Activated T-cell treated with anti-CD3 and anti-CD28 coated beads, Interleukin-2, amount 50 U/mL, for 72 hours (primary cell): ENCODE results near the gene NEK1. TPM values are rescaled to one million over a fixed set of nuclear protein-coding genes. Genes with fewer than 3 reads are reported as not detected.
"Not testable (repeated sequence)": the region's sequence is repeated elsewhere in the genome, so short reads cannot be mapped to it uniquely, and the experiment has no call there.

ENCODE experiments used
- ATAC-seq, 2 donors: fragments of 150-1000 bp; cut with Tn5 transposase; replicated peaks in 1 of 2; 2 replicates each; pipeline ENCODE4 v1.10.0; 2021; ENCODE audit warnings: moderate library complexity in 2 of 2, mild to moderate bottlenecking in 1 of 2
- DNase-seq, 2 donors: peaks; one replicate each; pipeline ENCODE4 v3.0.0; 2021 to 2022; ENCODE audit warnings: mixed read lengths in 1 of 2
- H3K27ac Mint-ChIP-seq: one replicate; pipeline ENCODE4 v1.8.0; 2022; ENCODE audit warnings: mild to moderate bottlenecking, moderate library complexity, mixed read lengths
- H3K27me3 Mint-ChIP-seq: one replicate; pipeline ENCODE4 v1.8.0; 2022; ENCODE audit warnings: low read depth, mixed read lengths
- H3K36me3 Mint-ChIP-seq, 2 donors: one replicate each; pipeline ENCODE4 v1.8.0; 2022; ENCODE audit warnings: mixed read lengths in 2 of 2, mild to moderate bottlenecking in 1 of 2; ENCODE audit not compliant: insufficient read depth in 2 of 2
- H3K4me1 Mint-ChIP-seq: one replicate; pipeline ENCODE4 v1.8.0; 2022; ENCODE audit warnings: low read depth, mixed read lengths
- H3K4me3 Mint-ChIP-seq, 2 donors: one replicate each; pipeline ENCODE4 v1.8.0; 2022; ENCODE audit warnings: mild to moderate bottlenecking in 2 of 2, mixed read lengths in 2 of 2, moderate library complexity in 2 of 2
- H3K9me3 Mint-ChIP-seq, 2 donors: one replicate each; pipeline ENCODE4 v1.8.0; 2022; ENCODE audit warnings: mixed read lengths in 2 of 2
- total RNA-seq, 2 donors: library from RNA; stranded (reverse); gene quantifications; one replicate each; pipeline ENCODE4 v1.2.3, GENCODE V29; 2022

The NEK1 gene
- total RNA-seq, 2 donors from 2014 or later: 15.1 to 15.7 TPM

DNA sequence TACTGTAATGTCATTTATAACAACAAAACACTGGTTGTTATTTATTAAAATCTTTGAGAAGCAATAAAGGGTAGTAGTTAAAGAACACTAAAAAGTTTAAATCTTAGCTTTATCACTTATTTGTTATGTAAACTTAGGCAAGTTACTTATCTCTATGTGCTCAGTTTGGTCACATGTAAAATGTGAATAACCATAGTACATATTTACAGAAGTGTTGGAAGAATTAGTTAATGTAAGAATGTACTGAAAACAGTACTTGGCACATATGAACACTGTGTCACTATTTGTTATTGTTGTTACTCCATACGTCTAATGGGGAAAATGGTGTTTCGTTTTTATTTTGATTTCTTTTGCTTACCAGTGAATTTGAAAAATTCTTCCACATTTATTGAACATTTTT, 9.1 kb downstream of the NEK1 start:
- ATAC-seq (no peak), DNase-seq (no peak)
- H3K4me3 Mint-ChIP-seq: no peak overlapping the region
- H3K9me3 Mint-ChIP-seq: no peaks in the 10 kb centered on the region
- H3K27ac Mint-ChIP-seq: no peak overlapping the region
- H3K36me3 Mint-ChIP-seq: peaks cover 0 to 8% of the 10 kb centered on the region in 2 donors
- H3K27me3 Mint-ChIP-seq: no peaks in the 10 kb centered on the region
- H3K4me1 Mint-ChIP-seq: peaks cover 58% of the 10 kb centered on the region

DNA sequence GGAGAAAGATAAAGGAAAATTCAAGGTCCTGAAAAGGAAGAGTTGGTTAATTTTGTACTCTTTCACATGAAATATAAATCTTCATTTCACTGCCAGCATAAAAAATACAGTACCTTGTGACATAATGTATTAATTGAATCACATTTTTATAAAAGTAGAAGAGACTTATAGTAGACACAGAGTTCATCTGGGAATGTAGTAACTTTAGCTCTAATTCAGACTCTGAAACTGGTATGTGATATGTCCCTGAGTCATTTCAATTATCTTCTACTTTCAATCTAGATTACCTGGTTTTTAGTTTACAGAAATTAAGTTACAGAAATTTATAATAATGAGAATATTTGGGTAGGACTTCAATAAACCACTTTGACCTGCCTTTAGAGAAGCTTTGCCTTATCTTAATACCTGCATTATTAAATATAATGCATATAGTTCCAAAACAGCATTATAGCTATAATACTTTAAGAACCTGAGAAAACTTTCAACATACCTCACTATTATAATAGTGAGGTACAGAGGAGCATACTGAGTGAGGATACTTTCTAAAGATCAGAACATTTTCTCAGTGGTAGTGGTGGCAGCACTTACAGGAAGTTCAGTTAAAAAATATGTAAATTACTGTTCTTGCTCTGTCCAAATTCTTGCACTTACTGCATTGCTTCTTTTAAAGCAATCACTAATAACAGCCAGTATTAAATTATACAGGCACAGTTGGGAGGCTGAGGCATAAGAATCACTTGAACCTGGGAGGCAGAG, 11.2 kb downstream of the NEK1 start:
- H3K27ac Mint-ChIP-seq: no peak overlapping the region
- peaks cover 40% of the 10 kb centered on the region for H3K4me1 Mint-ChIP-seq
- H3K36me3 Mint-ChIP-seq: peaks cover 0 to 5% of the 10 kb centered on the region in 2 donors
- ATAC-seq (no peak), DNase-seq (no peak)
- H3K4me3 Mint-ChIP-seq: no peak overlapping the region
- no peaks in the 10 kb centered on the region for H3K9me3 Mint-ChIP-seq
- H3K27me3 Mint-ChIP-seq: no peaks in the 10 kb centered on the region

DNA sequence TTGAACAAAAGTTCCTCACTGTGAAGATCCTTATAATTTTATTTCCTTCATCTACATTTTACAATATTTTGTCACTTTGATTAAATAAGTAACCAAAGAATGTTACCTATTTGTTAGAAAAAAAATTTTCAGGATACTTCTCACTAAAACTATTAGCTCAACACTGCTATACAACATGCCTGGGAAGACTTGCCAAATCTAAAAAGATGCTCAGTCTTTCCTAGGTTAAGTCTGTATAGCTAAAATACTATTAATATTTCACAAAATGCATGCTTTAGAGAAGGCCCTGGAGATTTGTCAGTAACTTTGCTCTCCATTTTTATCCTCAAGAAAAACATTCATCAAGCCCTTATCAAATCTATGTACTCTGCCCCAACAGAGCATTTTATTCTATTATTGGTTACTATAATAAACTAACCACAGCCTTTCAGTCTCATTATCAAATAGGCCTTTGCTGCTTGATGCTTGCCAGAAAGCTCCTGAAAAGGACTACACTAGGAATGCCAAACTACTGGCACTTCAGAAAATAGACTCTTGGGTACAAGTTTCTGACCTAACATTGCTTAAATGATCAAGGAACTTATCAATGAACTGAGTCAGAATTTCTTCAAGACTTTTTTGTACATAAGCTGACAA, 17.7 kb downstream of the NEK1 start:
- ATAC-seq: no peak
- DNase-seq: no peak
- no peak overlapping the region for H3K4me3 Mint-ChIP-seq
- H3K27ac Mint-ChIP-seq: no peak overlapping the region
- H3K4me1 Mint-ChIP-seq: no peaks in the 10 kb centered on the region
- no peaks in the 10 kb centered on the region for H3K9me3 Mint-ChIP-seq
- H3K27me3 Mint-ChIP-seq: no peaks in the 10 kb centered on the region
- H3K36me3 Mint-ChIP-seq: peaks cover 2 to 5% of the 10 kb centered on the region in 2 donors

DNA sequence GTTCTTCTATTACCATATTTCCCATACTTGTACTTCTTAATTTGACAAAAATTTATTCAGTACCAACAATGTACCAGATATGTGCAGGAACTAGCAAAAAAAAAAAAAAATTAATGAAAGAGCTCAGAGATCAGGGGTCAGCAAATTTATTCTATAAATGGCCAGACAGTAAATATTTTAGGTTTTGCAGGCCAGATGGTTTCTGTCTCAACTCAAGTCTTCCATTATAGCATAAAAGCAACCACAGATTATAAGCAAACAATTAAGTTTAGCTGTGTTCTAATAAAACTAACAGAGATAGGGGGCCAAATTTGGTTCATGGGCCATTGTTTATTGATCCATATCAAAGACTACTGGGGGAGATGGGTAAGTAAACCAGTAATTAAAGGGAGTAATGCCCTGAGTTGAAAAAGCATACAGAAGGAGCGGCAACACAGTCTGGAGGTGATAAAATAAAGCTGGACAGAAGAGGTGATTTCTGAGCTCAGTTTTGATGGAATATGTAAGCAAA, 19.3 kb downstream of the NEK1 start:
- Mint-ChIP-seq H3K27me3 (no peaks in the 10 kb centered on the region), H3K9me3 (no peaks in the 10 kb centered on the region), H3K4me1 (no peaks in the 10 kb centered on the region), H3K27ac (no peak overlapping the region), H3K36me3 (peaks cover 2 to 7% of the 10 kb centered on the region in 2 donors), H3K4me3 (no peak overlapping the region)
- DNase-seq (no peak), ATAC-seq (no peak)

DNA sequence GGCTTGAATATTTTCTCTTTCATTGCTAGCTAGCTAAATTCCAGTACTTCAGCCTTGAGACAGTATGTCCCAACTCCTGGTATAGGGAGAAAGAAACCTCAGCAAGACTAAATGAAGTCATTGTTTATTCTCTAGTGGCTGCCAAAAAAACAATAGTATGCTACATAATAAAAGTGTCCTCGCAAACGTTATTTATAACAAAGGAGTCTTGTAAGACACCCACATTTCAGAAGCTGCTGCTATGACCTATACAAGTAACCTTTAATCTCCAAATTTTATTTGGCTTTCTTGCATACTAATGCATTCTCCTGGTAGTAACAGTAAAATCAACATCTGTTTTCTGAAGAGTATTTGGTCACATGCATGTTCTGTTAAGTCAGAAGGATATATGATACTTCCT, 28.8 kb downstream of the NEK1 start:
- no peak overlapping the region for H3K4me3 Mint-ChIP-seq

DNA sequence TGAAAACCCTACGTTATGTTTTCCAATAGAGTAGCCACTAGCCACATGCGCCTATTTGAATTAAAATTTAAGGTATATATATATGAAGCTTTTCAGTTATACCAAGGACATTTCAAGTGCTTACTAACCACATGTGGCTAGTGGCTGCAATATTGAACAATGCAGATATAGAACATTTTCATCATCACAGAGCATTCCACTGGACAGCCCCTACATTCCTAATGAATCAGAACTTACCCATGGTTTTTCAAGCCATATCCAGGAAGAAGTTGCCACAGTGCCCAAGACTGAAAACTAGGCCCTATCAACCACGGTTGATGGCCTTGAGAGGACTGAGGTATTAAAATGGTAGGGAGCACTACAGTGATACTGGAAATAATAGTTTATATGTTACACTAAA, 29.7 kb downstream of the NEK1 start:
- H3K27me3 Mint-ChIP-seq: no peaks in the 10 kb centered on the region
- peaks cover 0 to 2% of the 10 kb centered on the region in 2 donors for H3K36me3 Mint-ChIP-seq
- H3K27ac Mint-ChIP-seq: no peak overlapping the region
- H3K9me3 Mint-ChIP-seq: no peaks in the 10 kb centered on the region
- H3K4me1 Mint-ChIP-seq: peaks cover 5% of the 10 kb centered on the region
- ATAC-seq: no peak
- H3K4me3 Mint-ChIP-seq: no peak overlapping the region
- DNase-seq: no peak

More for the DNA sequence above, 28.8 kb downstream of the NEK1 start:
- Mint-ChIP-seq H3K36me3 (peaks cover 0 to 2% of the 10 kb centered on the region in 2 donors), H3K27me3 (no peaks in the 10 kb centered on the region), H3K27ac (no peak overlapping the region), H3K9me3 (no peaks in the 10 kb centered on the region), H3K4me1 (peaks cover 5% of the 10 kb centered on the region)
- ATAC-seq (no peak), DNase-seq (no peak)

DNA sequence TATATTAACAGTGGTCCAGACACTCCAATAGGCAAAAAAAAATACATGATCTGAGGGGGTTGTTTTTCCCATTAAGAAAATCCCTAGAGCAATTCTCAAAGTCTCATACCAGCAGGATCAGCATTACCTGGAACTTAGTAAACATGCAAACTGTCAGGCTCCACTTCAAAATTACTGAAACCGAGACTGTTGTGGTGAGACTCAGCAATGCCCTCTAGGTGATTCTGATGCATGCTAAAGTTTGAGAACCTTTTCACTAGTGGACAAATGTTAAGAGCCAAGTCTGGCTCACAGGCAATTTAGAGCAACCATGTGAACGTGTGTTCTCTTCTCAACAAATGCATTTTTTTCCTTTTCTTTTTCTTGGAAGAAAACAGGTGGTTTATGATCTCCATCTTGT, 30.2 kb downstream of the NEK1 start:
- no peak overlapping the region for H3K4me3 Mint-ChIP-seq
- H3K4me1 Mint-ChIP-seq: peaks cover 5% of the 10 kb centered on the region
- H3K27ac Mint-ChIP-seq: no peak overlapping the region
- H3K27me3 Mint-ChIP-seq: no peaks in the 10 kb centered on the region
- H3K9me3 Mint-ChIP-seq: no peaks in the 10 kb centered on the region
- H3K36me3 Mint-ChIP-seq: peaks cover 0 to 2% of the 10 kb centered on the region in 2 donors
- no peak for DNase-seq
- no peak for ATAC-seq

DNA sequence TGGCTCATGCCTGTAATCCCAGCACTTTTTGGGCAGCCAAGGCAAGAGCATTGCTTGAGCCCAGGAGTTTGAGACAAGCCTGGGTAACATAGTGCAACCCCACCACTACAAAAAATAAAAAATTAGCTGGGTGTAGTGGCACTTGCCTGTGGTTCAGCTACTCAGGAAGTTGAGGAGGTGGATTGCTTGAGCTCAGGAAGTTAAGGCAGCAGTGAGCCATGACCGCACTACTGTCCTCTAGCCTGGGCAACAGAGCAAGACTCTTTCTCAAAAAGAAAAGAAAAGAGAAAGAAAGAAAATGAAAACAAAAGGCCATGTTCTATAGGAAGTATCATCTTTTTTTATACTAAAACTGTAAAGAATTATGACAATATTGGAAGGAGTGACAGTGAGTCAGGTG, 38.5 kb downstream of the NEK1 start:
- Mint-ChIP-seq H3K4me1 (no peaks in the 10 kb centered on the region), H3K4me3 (no peak overlapping the region), H3K27ac (peak overlapping the region; percentile 28), H3K36me3 (peaks cover 0 to 2% of the 10 kb centered on the region in 2 donors), H3K9me3 (no peaks in the 10 kb centered on the region), H3K27me3 (no peaks in the 10 kb centered on the region)
- ATAC-seq (no peak), DNase-seq (no peak)

DNA sequence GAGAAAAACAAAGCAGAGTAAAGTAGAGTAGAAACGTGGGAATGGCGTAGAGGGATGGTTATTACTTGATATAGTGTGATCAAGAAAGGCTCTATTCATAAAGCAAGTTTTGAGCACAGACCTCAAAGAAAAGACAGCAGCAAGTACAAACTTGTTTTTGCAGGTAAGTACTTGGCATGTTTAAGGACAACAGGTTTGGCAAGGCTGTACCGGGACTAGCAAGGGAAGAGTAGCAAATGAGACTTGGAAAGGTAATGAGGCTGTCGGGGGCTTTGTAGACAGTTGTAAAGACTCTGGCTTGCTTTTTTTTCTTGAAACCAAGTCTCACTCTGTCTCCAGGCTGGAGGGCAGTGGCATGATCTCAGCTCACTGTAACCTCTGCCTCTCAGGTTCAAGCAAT, 40.9 kb downstream of the NEK1 start:
- H3K4me3 Mint-ChIP-seq: no peak overlapping the region
- no peak overlapping the region for H3K27ac Mint-ChIP-seq
- H3K4me1 Mint-ChIP-seq: peaks cover 3% of the 10 kb centered on the region
- H3K36me3 Mint-ChIP-seq: peaks cover 0 to 4% of the 10 kb centered on the region in 2 donors
- no peaks in the 10 kb centered on the region for H3K27me3 Mint-ChIP-seq
- ATAC-seq (no peak), DNase-seq (no peak)
- no peaks in the 10 kb centered on the region for H3K9me3 Mint-ChIP-seq

DNA sequence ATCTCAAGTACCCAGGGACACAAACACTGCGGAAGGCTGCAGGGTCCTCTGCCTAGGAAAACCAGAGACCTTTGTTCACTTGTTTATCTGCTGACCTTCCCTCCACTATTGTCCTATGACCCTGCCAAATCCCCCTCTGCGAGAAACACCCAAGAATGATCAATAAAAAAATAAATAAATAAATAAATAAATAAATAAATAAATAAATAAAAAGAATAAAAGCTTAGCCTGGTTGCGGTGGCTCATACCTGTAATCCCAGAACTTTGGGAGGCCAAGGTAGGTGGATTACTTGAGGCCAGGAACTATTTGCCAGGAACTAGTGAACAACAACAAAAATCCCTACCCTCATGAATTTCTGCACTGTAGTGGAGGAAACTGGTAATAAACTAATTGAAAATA, 41.4 kb downstream of the NEK1 start:
- H3K4me3 Mint-ChIP-seq, H3K4me1 Mint-ChIP-seq, H3K36me3 Mint-ChIP-seq, H3K27ac Mint-ChIP-seq, H3K27me3 Mint-ChIP-seq, DNase-seq, ATAC-seq, H3K9me3 Mint-ChIP-seq: not testable (repeated sequence)

DNA sequence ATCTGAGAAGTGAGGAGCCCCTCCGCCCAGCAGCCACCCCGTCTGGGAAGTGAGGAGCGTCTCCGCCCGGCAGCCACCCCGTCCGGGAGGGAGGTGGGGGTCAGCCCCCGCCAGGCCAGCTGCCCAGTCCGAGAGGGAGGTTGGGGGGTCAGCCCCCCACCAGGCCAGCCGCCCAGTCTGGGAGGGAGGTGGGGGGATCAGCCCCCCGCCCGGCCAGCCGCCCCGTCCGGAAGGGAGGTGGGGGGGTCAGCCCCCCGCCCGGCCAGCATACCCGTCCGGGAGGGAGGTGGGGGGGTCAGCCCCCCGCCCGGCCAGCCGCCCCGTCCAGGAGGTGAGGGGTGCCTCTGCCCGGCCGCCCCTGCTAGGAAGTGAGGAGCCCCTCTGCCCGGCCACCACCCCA, 42.1 kb downstream of the NEK1 start:
- H3K4me3 Mint-ChIP-seq, H3K9me3 Mint-ChIP-seq, H3K4me1 Mint-ChIP-seq, H3K36me3 Mint-ChIP-seq, H3K27me3 Mint-ChIP-seq, DNase-seq, H3K27ac Mint-ChIP-seq, ATAC-seq: not testable (repeated sequence)

DNA sequence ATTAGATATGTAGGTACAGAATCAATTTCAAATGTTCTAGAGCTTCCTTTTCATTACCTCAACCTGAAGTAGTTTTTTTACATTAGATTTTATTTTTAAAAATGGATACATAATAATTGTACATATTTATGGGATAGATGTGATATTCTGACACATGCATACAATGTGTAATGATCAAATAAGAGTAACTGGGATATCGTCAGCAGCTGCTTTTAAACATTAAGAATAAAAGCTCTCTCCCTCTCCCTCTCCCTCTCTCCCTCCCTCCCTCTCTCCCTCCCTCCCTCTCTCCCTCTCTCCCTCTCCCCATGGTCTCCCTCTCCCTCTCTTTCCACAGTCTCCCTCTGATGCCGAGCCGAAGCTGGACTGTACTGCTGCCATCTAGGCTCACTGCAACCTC, 43.2 kb downstream of the NEK1 start:
- H3K9me3 Mint-ChIP-seq, H3K36me3 Mint-ChIP-seq, ATAC-seq, H3K4me1 Mint-ChIP-seq, H3K27ac Mint-ChIP-seq, H3K27me3 Mint-ChIP-seq, H3K4me3 Mint-ChIP-seq, DNase-seq: not testable (repeated sequence)

DNA sequence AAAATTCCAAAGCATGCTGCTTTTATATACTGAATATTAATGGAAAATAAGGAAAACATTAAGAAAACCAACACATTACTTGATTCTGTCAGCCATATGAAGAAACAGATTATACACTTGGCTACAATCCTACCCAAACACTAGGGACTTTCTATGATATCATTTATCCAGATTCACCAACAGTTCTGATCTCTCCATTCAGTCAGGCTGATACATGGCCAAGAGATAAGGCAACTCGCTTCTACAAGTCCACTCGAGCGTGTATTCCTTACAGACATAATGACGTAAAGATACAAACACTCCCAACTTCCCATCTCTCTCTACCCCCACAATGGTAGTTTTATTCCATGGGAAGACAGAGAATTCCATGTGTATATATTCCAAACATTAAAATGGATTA, 44.5 kb downstream of the NEK1 start:
- DNase-seq (no peak), ATAC-seq (no peak)
- Mint-ChIP-seq H3K27ac (no peak overlapping the region), H3K4me1 (peaks cover 5% of the 10 kb centered on the region), H3K36me3 (peaks cover 0 to 2% of the 10 kb centered on the region in 2 donors), H3K9me3 (no peaks in the 10 kb centered on the region), H3K4me3 (no peak overlapping the region), H3K27me3 (no peaks in the 10 kb centered on the region)
